Large intestine (tissue), 3 donors: ENCODE results near the gene FBLN5. TPM values are rescaled to one million over a fixed set of nuclear protein-coding genes. Genes with fewer than 3 reads are reported as not detected.

Experiments used
- DNase-seq, 2 donors: peaks; one replicate each; pipeline versions ENCODE4 v3.0.0 to v3.0.0-alpha.2; 2013
- H3K27ac ChIP-seq: one replicate; pipeline ENCODE4 v1.5.1; 2013; ENCODE audit warnings: low read length
- H3K27me3 ChIP-seq: 2 replicates; pipeline ENCODE4 v1.6.1; 2013; ENCODE audit warnings: low read length; ENCODE audit not compliant: control insufficient read depth, insufficient read depth
- H3K36me3 ChIP-seq: 2 replicates; pipeline ENCODE4 v1.6.1; 2013; ENCODE audit warnings: low read length; ENCODE audit not compliant: control insufficient read depth, insufficient read depth
- H3K4me1 ChIP-seq: one replicate; pipeline ENCODE4 v1.6.1; 2013; ENCODE audit warnings: low read length; ENCODE audit not compliant: control insufficient read depth, insufficient read depth
- H3K4me3 ChIP-seq: one replicate; pipeline ENCODE4 v1.5.1; 2013; ENCODE audit warnings: low read length
- H3K9me3 ChIP-seq: one replicate; pipeline ENCODE4 v1.6.1; 2013; ENCODE audit warnings: mild to moderate bottlenecking, low read depth, low read length, moderate library complexity; ENCODE audit not compliant: control insufficient read depth
- whole genome bisulfite sequencing: methylation state at CpG from one replicate; pipeline ENCODE4 v1.1.5; 2013; ENCODE audit warnings: low lambda C conversion rate; ENCODE audit not compliant: insufficient coverage; 5-methylcytosine and 5-hydroxymethylcytosine counted together
- polyA plus RNA-seq: library from polyadenylated mRNA; unstranded; fragments of 120-200 nt; gene quantifications from one replicate; pipeline ENCODE4 v1.2.1, GENCODE V29; 2013

FBLN5 gene
- polyA plus RNA-seq, 1 donor = 63.2 TPM

DNA sequence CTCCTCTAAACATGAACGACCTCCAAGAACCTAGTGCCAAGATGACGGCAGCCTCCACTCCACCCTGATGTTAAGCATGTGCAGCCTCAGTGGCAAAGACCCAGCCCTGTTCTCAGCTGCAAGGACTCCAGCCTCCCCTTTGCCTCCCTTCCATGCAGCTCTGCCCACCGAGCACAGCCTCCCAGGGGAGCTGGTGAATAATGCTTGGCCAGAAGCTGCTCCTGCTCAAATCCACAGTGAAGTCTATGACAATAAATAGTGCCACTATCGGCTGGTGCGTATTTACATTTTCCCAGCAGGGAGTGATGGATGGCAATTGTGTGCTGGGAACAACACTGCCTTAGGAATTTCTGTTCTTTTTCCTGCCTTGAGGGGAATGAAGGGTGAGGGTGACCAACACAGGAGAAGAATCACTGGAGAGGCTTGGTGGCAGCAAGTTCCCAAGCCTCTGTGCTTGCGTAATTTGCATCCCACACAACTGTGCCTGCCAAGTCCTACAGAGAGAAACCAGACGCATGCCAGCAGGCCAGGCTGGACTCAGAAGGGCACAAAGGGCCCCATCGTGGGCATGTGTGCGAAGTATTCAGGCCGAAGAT, 50.3 kb downstream of the FBLN5 start:
- H3K4me3 ChIP-seq = no peak overlapping the region
- WGBS = no CpG with 5 or more reads among the region's 10 CpGs
- no peak for DNase-seq
- H3K27me3 ChIP-seq = no peaks in the 10 kb centered on the region
- H3K36me3 ChIP-seq = no peaks in the 10 kb centered on the region
- no peaks in the 10 kb centered on the region for H3K4me1 ChIP-seq
- H3K9me3 ChIP-seq = no peaks in the 10 kb centered on the region
- H3K27ac ChIP-seq = no peak overlapping the region

DNA sequence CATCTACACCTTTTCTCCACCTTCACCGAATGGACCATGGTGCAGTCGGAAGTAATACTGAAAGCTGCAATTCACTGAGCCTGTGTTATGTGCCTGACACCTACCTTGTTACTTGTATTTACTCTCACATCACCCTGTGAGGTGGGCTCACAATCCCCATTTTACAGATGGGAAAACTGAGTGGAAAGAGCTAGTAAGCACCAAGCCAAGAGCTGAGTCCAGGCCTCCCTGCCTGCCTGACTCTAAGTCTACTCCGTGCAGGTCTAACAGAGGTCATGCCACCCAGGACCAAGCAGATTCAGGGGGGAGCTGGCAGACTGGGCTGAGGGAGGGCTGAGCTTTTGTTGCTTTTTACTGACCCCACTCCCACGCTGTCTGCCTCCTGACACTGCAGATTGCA, 51.1 kb downstream of the FBLN5 start:
- Histone ChIP-seq H3K4me1 (no peaks in the 10 kb centered on the region), H3K27me3 (no peaks in the 10 kb centered on the region), H3K4me3 (no peak overlapping the region), H3K36me3 (peaks cover 4% of the 10 kb centered on the region), H3K27ac (no peak overlapping the region), H3K9me3 (no peaks in the 10 kb centered on the region)
- DNase-seq = no peak
- WGBS = 100% methylated on average over 2 of the region's 4 CpGs

DNA sequence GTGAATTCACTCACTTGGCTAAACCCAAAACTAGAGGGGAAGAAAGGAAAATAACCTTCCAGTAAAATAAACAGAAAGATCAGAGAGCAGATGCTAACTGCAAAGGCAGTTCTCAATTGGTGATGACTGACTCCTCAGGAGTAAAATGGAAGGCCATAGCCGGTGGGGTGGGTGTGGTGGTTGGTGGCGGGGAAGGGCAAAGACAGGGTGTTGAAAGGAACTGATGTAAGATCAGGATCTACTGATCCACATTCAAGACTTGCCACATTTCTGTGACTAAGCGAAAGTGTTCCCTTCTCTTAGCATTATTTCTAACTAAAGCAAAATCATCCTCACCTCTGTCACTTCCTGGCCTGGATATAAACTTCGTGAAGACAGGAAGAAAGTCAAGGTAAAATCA, 53.8 kb downstream of the FBLN5 start:
- Histone ChIP-seq H3K36me3 (peaks cover 8% of the 10 kb centered on the region), H3K27me3 (no peaks in the 10 kb centered on the region), H3K9me3 (no peaks in the 10 kb centered on the region), H3K4me1 (peaks cover 4% of the 10 kb centered on the region), H3K4me3 (no peak overlapping the region), H3K27ac (no peak overlapping the region)
- no peak for DNase-seq
- 100% methylated on average over 1 of the region's 4 CpGs for WGBS

DNA sequence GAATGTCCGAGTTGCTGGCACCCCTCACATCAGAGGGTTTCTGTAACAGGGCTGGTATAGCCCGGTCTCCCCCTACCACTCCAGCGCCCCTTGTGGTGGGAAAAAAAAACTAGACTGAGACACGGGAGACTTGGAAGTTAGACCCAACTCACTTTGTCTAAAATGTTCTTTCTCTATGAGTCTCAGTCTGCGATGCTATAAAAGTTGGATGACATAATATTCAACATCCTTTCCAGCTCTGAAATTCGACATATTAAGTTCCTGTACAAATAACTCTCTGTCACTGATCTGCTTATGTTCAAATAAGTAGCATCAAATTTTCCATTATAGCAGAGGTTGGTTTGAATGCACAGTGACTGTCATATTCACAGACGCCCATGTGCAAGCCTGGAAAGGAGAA, 54.5 kb downstream of the FBLN5 start:
- peak; percentile 22 to 35 for DNase-seq
- H3K4me3 ChIP-seq = no peak overlapping the region
- H3K4me1 ChIP-seq = peaks cover 4% of the 10 kb centered on the region
- H3K9me3 ChIP-seq = no peaks in the 10 kb centered on the region
- WGBS = no CpG with 5 or more reads among the region's 7 CpGs
- peaks cover 8% of the 10 kb centered on the region for H3K36me3 ChIP-seq
- H3K27me3 ChIP-seq = no peaks in the 10 kb centered on the region
- H3K27ac ChIP-seq = no peak overlapping the region

DNA sequence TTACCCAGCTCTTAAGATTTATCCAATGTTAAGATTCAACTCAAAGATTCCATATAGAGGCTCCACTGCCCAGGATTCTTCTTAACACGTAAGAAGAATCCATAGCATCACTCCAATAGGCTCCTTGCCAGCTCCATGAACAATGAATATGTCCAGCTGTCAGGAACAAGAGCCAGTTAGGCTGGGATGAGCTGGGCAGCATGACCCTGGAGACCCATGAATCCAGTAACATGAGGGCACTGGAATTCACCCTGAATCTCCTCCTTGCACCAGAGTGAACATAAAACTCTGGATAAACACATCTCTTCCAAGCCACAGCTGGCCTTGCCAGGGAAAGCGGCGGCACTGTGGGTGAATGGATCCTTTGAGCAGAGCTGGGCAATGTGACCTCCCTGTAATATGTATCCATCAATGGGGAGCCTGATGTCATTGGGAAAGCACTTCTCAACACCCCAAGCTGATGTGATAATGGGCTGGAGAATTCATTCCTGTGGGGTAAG, 55.7 kb downstream of the FBLN5 start:
- no peak overlapping the region for H3K27ac ChIP-seq
- H3K27me3 ChIP-seq = no peaks in the 10 kb centered on the region
- H3K36me3 ChIP-seq = peaks cover 10% of the 10 kb centered on the region
- no CpG with 5 or more reads among the region's 3 CpGs for WGBS
- no peaks in the 10 kb centered on the region for H3K9me3 ChIP-seq
- H3K4me3 ChIP-seq = no peak overlapping the region
- H3K4me1 ChIP-seq = peaks cover 4% of the 10 kb centered on the region
- no peak for DNase-seq

DNA sequence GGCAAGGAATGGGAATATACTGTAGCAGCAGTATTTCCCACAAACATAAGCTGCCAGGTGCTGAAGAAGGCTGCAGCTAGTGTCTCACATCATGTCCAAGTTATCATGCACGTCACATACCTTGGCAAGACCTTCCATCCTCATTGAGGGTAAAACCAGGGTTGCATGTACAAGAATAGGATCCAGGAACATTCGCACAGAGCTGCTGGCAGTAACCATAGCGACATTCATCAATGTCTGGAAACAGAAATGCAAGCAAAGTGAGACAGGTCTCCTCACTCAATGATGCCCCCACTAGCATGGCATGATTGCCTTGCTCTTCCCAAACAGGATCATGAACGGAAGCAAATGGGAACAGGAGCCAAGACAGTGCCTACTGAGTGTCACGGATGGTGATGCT, 56.4 kb downstream of the FBLN5 start:
- DNase-seq = no peak
- Histone ChIP-seq H3K4me3 (no peak overlapping the region), H3K27me3 (no peaks in the 10 kb centered on the region), H3K9me3 (no peaks in the 10 kb centered on the region), H3K4me1 (peaks cover 4% of the 10 kb centered on the region), H3K36me3 (peaks cover 10% of the 10 kb centered on the region), H3K27ac (no peak overlapping the region)
- no CpG with 5 or more reads among the region's 5 CpGs for WGBS

DNA sequence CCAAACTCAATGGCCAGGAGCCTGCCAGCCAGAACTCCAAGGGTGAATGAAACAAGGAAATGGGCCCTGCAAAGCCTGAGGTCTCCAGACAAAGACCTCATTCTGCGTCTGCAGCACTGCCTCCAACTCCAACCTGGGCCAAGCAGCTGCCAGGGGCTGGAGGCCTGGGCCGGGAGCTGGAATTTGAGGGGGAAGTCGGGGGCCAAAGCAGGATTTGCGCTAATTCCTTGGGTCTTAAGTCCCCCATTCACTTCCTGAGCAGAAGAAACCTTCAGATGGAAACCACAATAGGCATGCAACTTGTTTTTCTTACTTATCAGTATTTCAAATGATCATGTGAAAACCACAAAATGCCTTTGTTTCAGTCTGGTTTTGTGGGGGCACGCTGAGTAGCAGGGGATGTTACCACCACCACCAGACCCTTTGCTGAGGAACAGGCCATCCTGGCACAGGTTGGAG, 57.2 kb downstream of the FBLN5 start:
- Histone ChIP-seq H3K4me1 (peaks cover 4% of the 10 kb centered on the region), H3K27ac (no peak overlapping the region)

DNA sequence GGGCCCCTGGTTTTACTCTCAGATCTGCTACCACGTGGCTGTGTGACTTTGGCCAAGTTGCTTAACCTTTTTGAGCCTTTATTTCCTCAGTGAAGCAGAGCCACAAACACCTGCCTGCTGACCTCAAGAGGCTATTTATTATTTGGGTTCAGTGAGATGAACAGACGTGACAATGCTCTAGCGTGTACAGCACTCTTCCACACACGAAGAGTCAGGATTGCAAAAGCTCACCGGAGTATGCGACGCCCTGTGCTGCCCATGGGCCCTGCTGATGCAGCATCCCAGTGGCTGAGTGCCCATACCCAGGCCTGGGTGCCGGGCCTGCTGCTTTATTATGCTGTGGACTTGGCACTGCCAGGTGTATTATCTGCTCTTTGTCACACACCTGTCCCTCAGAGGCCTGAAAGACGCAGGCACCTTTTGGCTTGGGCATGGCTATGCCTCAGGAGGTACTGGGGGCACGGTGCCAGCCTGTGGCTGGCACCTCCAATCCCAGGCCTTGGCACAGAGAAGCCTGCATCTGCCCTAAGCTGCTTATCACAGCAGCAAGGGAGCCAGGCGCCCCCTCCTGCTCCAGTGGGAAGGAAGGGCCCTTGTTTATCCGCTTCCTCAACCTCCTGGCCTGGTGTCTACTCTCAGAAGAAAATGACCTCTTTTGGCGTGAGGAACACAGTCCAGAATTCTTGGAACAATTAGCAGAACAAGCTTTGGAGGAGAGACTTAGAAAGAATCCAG, 57.9 kb downstream of the FBLN5 start:
- Histone ChIP-seq H3K4me3 (no peak overlapping the region), H3K27me3 (no peaks in the 10 kb centered on the region), H3K27ac (no peak overlapping the region), H3K9me3 (no peaks in the 10 kb centered on the region), H3K36me3 (peaks cover 12% of the 10 kb centered on the region), H3K4me1 (peaks cover 4% of the 10 kb centered on the region)
- peak; percentile 29 to 63 for DNase-seq
- no CpG with 5 or more reads among the region's 13 CpGs for WGBS

More for the DNA sequence above, 57.2 kb downstream of the FBLN5 start:
- H3K36me3 ChIP-seq = peaks cover 10% of the 10 kb centered on the region
- H3K4me3 ChIP-seq = no peak overlapping the region
- H3K9me3 ChIP-seq = no peaks in the 10 kb centered on the region
- no peak for DNase-seq
- no peaks in the 10 kb centered on the region for H3K27me3 ChIP-seq
- no CpG with 5 or more reads among the region's 5 CpGs for WGBS

DNA sequence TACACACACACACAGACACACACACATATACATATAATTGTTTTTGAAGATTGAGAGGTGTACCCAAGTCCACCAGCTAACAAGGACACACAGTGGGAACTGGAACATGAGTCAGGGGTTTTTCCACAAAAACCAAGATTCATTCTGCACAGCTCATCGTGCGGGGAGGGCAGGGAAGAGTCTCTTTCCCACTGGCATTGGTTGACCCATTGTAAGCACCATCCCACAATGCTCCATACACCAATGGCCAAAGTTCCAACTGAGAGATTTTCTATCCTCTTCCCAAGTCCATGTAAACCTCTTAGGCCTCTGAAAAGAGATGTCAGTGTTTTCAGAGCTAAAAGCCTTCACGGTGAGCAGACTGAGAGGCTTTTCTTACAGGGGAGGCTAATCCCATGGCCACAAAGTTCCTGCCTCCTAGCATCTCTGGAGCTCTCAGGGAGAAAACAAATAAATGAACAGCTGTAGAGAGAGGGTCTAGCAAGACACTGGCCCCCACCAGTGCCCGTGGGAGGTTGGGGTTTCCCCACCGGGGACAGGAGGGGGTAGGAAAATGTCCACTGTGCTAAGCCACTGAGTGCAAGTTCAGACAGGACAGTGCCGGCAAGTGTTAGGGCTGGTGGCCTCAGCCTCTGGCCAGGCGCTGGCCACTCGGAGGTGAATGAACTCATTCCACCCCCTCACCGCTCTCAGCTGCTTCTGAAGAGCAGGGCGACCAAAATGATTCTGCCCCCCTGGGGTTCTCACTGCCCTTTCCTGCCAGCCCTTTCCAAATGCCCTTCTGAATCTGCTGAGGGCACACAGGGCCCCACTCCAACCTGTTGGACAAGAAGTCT, 58.6 kb downstream of the FBLN5 start:
- no peaks in the 10 kb centered on the region for H3K9me3 ChIP-seq
- H3K36me3 ChIP-seq = peaks cover 16% of the 10 kb centered on the region
- no peaks in the 10 kb centered on the region for H3K27me3 ChIP-seq
- DNase-seq = no peak
- peaks cover 4% of the 10 kb centered on the region for H3K4me1 ChIP-seq
- H3K4me3 ChIP-seq = no peak overlapping the region
- H3K27ac ChIP-seq = no peak overlapping the region
- WGBS = no CpG with 5 or more reads among the region's 10 CpGs

DNA sequence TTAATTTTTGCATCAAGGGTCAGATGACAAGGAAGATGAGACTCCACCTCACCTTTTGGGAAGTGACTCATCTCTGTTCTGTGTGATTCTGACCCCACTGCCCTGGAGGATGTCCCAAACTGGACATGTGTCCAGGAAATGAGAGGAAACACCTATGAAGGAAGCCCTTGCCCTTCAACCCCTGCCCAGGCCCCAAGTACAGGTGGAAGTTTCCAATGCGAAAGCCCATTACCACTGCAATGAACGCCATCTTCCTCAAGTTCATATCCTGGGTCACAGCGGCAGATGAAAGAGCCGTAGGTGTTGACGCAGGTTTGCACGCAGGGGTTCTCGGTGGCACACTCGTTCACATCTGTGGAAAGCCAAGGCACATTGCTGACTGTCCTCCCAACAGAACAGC, 60.5 kb downstream of the FBLN5 start:
- DNase-seq = no peak
- Histone ChIP-seq H3K4me3 (no peak overlapping the region), H3K27ac (no peak overlapping the region), H3K27me3 (no peaks in the 10 kb centered on the region), H3K9me3 (no peaks in the 10 kb centered on the region), H3K4me1 (peaks cover 4% of the 10 kb centered on the region), H3K36me3 (peaks cover 16% of the 10 kb centered on the region)
- WGBS = no CpG with 5 or more reads among the region's 8 CpGs
